ENCODE data around the gene AARS1.
"Not testable (repeated sequence)": the region's sequence is repeated elsewhere in the genome, so short reads cannot be mapped to it uniquely, and the experiment has no call there.

AARS1 gene

GRCh38 chr16:70254965-70255286 is 34.4 kb downstream of the AARS1 start:
- H3K27ac ChIP-seq (ENCODE audit: insufficient read depth, low read depth, low read length, poor library complexity, severe bottlenecking), result no peak overlapping the region
- H3K27me3 ChIP-seq (ENCODE audit: control insufficient read depth, insufficient read depth, low read length, poor library complexity, severe bottlenecking), result no peaks in the 10 kb centered on the region
- no peaks in the 10 kb centered on the region for H3K9me3 ChIP-seq (ENCODE audit: control insufficient read depth, low read length)
- WGBS, 2 experiments, result 93 to 97% methylated on average over 12 of the region's 12 CpGs
- peaks cover 62% of the 10 kb centered on the region for H3K36me3 ChIP-seq (ENCODE audit: control insufficient read depth, insufficient read depth, low read length)
- H3K4me1 ChIP-seq (ENCODE audit: control insufficient read depth, insufficient read depth, low read length), result no peaks in the 10 kb centered on the region
- H3K4me3 ChIP-seq (ENCODE audit: insufficient read depth, low read depth, low read length), result no peak overlapping the region

GRCh38 chr16:70254180-70254964 is 34.9 kb downstream of the AARS1 start:
- H3K27me3 ChIP-seq (ENCODE audit: control insufficient read depth, insufficient read depth, low read length, poor library complexity, severe bottlenecking), result no peaks in the 10 kb centered on the region
- WGBS, 2 experiments, result 95 to 96% methylated on average over 9 of the region's 9 CpGs
- no peak overlapping the region for H3K4me3 ChIP-seq (ENCODE audit: insufficient read depth, low read depth, low read length)
- peaks cover 57% of the 10 kb centered on the region for H3K36me3 ChIP-seq (ENCODE audit: control insufficient read depth, insufficient read depth, low read length)
- H3K4me1 ChIP-seq (ENCODE audit: control insufficient read depth, insufficient read depth, low read length), result no peaks in the 10 kb centered on the region
- H3K27ac ChIP-seq (ENCODE audit: insufficient read depth, low read depth, low read length, poor library complexity, severe bottlenecking), result no peak overlapping the region
- H3K9me3 ChIP-seq (ENCODE audit: control insufficient read depth, low read length), result no peaks in the 10 kb centered on the region

GRCh38 chr16:70253291-70254106 is 35.8 kb downstream of the AARS1 start:
- no peak overlapping the region for H3K4me3 ChIP-seq (ENCODE audit: insufficient read depth, low read depth, low read length)
- H3K27ac ChIP-seq (ENCODE audit: insufficient read depth, low read depth, low read length, poor library complexity, severe bottlenecking), result no peak overlapping the region
- H3K4me1 ChIP-seq (ENCODE audit: control insufficient read depth, insufficient read depth, low read length), result no peaks in the 10 kb centered on the region
- no peaks in the 10 kb centered on the region for H3K27me3 ChIP-seq (ENCODE audit: control insufficient read depth, insufficient read depth, low read length, poor library complexity, severe bottlenecking)
- H3K36me3 ChIP-seq (ENCODE audit: control insufficient read depth, insufficient read depth, low read length), result peaks cover 49% of the 10 kb centered on the region
- WGBS, 2 experiments, result 91% methylated on average over 16 of the region's 16 CpGs
- H3K9me3 ChIP-seq (ENCODE audit: control insufficient read depth, low read length), result no peaks in the 10 kb centered on the region

GRCh38 chr16:70252355-70252988 is 36.8 kb downstream of the AARS1 start:
- no peaks in the 10 kb centered on the region for H3K27me3 ChIP-seq (ENCODE audit: control insufficient read depth, insufficient read depth, low read length, poor library complexity, severe bottlenecking)
- H3K36me3 ChIP-seq (ENCODE audit: control insufficient read depth, insufficient read depth, low read length), result peaks cover 44% of the 10 kb centered on the region
- H3K27ac ChIP-seq (ENCODE audit: insufficient read depth, low read depth, low read length, poor library complexity, severe bottlenecking), result peak overlapping the region; percentile 22
- H3K4me3 ChIP-seq (ENCODE audit: insufficient read depth, low read depth, low read length), result no peak overlapping the region
- H3K9me3 ChIP-seq (ENCODE audit: control insufficient read depth, low read length), result no peaks in the 10 kb centered on the region
- H3K4me1 ChIP-seq (ENCODE audit: control insufficient read depth, insufficient read depth, low read length), result no peaks in the 10 kb centered on the region
- WGBS, 2 experiments, result 88 to 92% methylated on average over 21 of the region's 21 CpGs

GRCh38 chr16:70251629-70252354 is 37.5 kb downstream of the AARS1 start, which contains the start of gene EXOSC6:
EXOSC6 (minus strand) TSS chr16:70251940; CDS start chr16:70251900, 40 bp downstream.
- 2% methylated on average over 65 of the region's 65 CpGs for WGBS, 2 experiments
- Histone ChIP-seq H3K27ac (ENCODE audit: insufficient read depth, low read depth, low read length, poor library complexity, severe bottlenecking) (peak within 1 kb of the TSS; percentile 85), H3K36me3 (ENCODE audit: control insufficient read depth, insufficient read depth, low read length) (peaks cover 40% of the 10 kb centered on the region), H3K27me3 (ENCODE audit: control insufficient read depth, insufficient read depth, low read length, poor library complexity, severe bottlenecking) (no peaks in the 10 kb centered on the region), H3K9me3 (ENCODE audit: control insufficient read depth, low read length) (no peaks in the 10 kb centered on the region), H3K4me1 (ENCODE audit: control insufficient read depth, insufficient read depth, low read length) (no peaks in the 10 kb centered on the region), H3K4me3 (ENCODE audit: insufficient read depth, low read depth, low read length) (peak within 1 kb of the TSS; percentile 89)

- no peak overlapping the region for H3K27ac ChIP-seq (ENCODE audit: insufficient read depth, low read depth, low read length, poor library complexity, severe bottlenecking)
- no peaks in the 10 kb centered on the region for H3K9me3 ChIP-seq (ENCODE audit: control insufficient read depth, low read length)
- WGBS, 2 experiments, result 1% methylated on average over 92 of the region's 92 CpGs
- peaks cover 32% of the 10 kb centered on the region for H3K36me3 ChIP-seq (ENCODE audit: control insufficient read depth, insufficient read depth, low read length)
- H3K27me3 ChIP-seq (ENCODE audit: control insufficient read depth, insufficient read depth, low read length, poor library complexity, severe bottlenecking), result no peaks in the 10 kb centered on the region
- peak overlapping the region; percentile 89 for H3K4me3 ChIP-seq (ENCODE audit: insufficient read depth, low read depth, low read length)
- no peaks in the 10 kb centered on the region for H3K4me1 ChIP-seq (ENCODE audit: control insufficient read depth, insufficient read depth, low read length)
These were observed 38.3 kb downstream of the AARS1 start for GRCh38 chr16:70250748-70251628.

- WGBS, 2 experiments, result 90 to 95% methylated on average over 3 to 4 of the region's 4 CpGs
- Histone ChIP-seq H3K36me3 (ENCODE audit: control insufficient read depth, insufficient read depth, low read length) (peaks cover 21% of the 10 kb centered on the region), H3K4me3 (ENCODE audit: insufficient read depth, low read depth, low read length) (peak overlapping the region; percentile 5)
- not testable (repeated sequence) for H3K4me1 ChIP-seq (ENCODE audit: control insufficient read depth, insufficient read depth, low read length); H3K27ac ChIP-seq (ENCODE audit: insufficient read depth, low read depth, low read length, poor library complexity, severe bottlenecking); H3K9me3 ChIP-seq (ENCODE audit: control insufficient read depth, low read length); H3K27me3 ChIP-seq (ENCODE audit: control insufficient read depth, insufficient read depth, low read length, poor library complexity, severe bottlenecking)
These were observed 39.6 kb downstream of the AARS1 start for GRCh38 chr16:70249697-70250096.

- H3K27me3 ChIP-seq (ENCODE audit: control insufficient read depth, insufficient read depth, low read length, poor library complexity, severe bottlenecking); H3K9me3 ChIP-seq (ENCODE audit: control insufficient read depth, low read length); H3K4me1 ChIP-seq (ENCODE audit: control insufficient read depth, insufficient read depth, low read length); H3K27ac ChIP-seq (ENCODE audit: insufficient read depth, low read depth, low read length, poor library complexity, severe bottlenecking); H3K36me3 ChIP-seq (ENCODE audit: control insufficient read depth, insufficient read depth, low read length); H3K4me3 ChIP-seq (ENCODE audit: insufficient read depth, low read depth, low read length): not testable (repeated sequence)
These were observed 50.5 kb downstream of the AARS1 start for GRCh38 chr16:70238773-70239172.

- 100% methylated on average over 2 of the region's 3 CpGs; no CpG with 5 or more reads in 1 of the 2 experiments for WGBS, 2 experiments
These were observed 57.5 kb downstream of the AARS1 start for GRCh38 chr16:70231831-70232230.

More at GRCh38 chr16:70231831-70232230, 57.5 kb downstream of the AARS1 start:
- not testable (repeated sequence) for H3K27ac ChIP-seq (ENCODE audit: insufficient read depth, low read depth, low read length, poor library complexity, severe bottlenecking); H3K4me3 ChIP-seq (ENCODE audit: insufficient read depth, low read depth, low read length); H3K4me1 ChIP-seq (ENCODE audit: control insufficient read depth, insufficient read depth, low read length); H3K36me3 ChIP-seq (ENCODE audit: control insufficient read depth, insufficient read depth, low read length); H3K27me3 ChIP-seq (ENCODE audit: control insufficient read depth, insufficient read depth, low read length, poor library complexity, severe bottlenecking); H3K9me3 ChIP-seq (ENCODE audit: control insufficient read depth, low read length)

Measured in ectodermal cell (in vitro differentiated cells).